Measurements from ENCODE around the gene CDH11.

DNA sequence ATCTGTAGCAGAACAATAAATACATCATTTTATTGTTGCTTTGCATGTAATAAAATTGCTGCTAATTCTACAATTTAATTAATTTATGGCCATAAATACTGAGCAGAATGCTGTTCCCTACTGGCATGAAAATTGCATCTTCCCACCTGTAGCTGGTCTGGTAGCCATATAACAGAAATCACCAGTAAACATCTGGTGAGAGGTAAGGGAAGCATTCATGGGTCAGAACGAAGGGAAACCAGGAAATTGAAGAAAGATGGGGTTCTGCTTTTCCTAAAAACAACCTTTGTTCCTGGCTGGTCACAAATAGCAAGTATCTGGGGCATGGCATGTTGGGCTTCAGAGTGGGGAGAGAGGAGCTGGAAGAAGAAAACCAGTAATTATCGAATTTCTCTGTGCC lies 128.4 kb downstream of the CDH11 start:
- TF ChIP-seq, protein P1, sequence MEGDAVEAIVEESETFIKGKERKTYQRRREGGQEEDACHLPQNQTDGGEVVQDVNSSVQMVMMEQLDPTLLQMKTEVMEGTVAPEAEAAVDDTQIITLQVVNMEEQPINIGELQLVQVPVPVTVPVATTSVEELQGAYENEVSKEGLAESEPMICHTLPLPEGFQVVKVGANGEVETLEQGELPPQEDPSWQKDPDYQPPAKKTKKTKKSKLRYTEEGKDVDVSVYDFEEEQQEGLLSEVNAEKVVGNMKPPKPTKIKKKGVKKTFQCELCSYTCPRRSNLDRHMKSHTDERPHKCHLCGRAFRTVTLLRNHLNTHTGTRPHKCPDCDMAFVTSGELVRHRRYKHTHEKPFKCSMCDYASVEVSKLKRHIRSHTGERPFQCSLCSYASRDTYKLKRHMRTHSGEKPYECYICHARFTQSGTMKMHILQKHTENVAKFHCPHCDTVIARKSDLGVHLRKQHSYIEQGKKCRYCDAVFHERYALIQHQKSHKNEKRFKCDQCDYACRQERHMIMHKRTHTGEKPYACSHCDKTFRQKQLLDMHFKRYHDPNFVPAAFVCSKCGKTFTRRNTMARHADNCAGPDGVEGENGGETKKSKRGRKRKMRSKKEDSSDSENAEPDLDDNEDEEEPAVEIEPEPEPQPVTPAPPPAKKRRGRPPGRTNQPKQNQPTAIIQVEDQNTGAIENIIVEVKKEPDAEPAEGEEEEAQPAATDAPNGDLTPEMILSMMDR (conservative IDR thresholded peaks at IDR 0.05; ENCODE audit: low read depth in 2 of 2), result no peak
- TF ChIP-seq EZH2 (IDR thresholded peaks at IDR 0.05; ENCODE audit: low read depth, unreplicated experiment) (no peak), EZH2phosphoT487 (IDR thresholded peaks at IDR 0.05; ENCODE audit: unreplicated experiment) (no peak), CREB1 (CRISPR knock-in tag; IDR thresholded peaks at IDR 0.05; ENCODE audit: low read depth) (no peak), POLR2AphosphoS5 (IDR thresholded peaks at IDR 0.05; ENCODE audit: low read depth) (no peak)
- TF ChIP-seq, protein P2, sequence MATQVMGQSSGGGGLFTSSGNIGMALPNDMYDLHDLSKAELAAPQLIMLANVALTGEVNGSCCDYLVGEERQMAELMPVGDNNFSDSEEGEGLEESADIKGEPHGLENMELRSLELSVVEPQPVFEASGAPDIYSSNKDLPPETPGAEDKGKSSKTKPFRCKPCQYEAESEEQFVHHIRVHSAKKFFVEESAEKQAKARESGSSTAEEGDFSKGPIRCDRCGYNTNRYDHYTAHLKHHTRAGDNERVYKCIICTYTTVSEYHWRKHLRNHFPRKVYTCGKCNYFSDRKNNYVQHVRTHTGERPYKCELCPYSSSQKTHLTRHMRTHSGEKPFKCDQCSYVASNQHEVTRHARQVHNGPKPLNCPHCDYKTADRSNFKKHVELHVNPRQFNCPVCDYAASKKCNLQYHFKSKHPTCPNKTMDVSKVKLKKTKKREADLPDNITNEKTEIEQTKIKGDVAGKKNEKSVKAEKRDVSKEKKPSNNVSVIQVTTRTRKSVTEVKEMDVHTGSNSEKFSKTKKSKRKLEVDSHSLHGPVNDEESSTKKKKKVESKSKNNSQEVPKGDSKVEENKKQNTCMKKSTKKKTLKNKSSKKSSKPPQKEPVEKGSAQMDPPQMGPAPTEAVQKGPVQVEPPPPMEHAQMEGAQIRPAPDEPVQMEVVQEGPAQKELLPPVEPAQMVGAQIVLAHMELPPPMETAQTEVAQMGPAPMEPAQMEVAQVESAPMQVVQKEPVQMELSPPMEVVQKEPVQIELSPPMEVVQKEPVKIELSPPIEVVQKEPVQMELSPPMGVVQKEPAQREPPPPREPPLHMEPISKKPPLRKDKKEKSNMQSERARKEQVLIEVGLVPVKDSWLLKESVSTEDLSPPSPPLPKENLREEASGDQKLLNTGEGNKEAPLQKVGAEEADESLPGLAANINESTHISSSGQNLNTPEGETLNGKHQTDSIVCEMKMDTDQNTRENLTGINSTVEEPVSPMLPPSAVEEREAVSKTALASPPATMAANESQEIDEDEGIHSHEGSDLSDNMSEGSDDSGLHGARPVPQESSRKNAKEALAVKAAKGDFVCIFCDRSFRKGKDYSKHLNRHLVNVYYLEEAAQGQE (IDR thresholded peaks at IDR 0.05; ENCODE audit: unreplicated experiment), result no peak
